Keratinocyte (primary cell): ENCODE data around the gene SPTBN2. TPM values are rescaled to one million over a fixed set of nuclear protein-coding genes. Genes with fewer than 3 reads are reported as not detected.

Experiments
- DNase-seq: peaks from one replicate; pipeline ENCODE4 v3.0.0-alpha.2; 2011; ENCODE audit warnings: low read depth, missing footprints, low spot score
- FAIRE-seq: peaks from 2 replicates; lab custom pipeline; 2011; peaks lifted over from hg19 to GRCh38; lab: Jason Lieb, UNC
- H2AFZ ChIP-seq: 2 replicates; pipeline ENCODE4 v1.6.0; 2012; ENCODE audit warnings: low read length, control low read depth, inconsistent platforms; ENCODE audit not compliant: control insufficient read depth
- H3K27ac ChIP-seq: 2 replicates; pipeline ENCODE4 v1.5.1; 2011; ENCODE audit warnings: low read length; ENCODE audit not compliant: control insufficient read depth, insufficient read depth
- H3K27me3 ChIP-seq: 3 replicates; pipeline ENCODE4 v1.6.0; 2011; ENCODE audit warnings: low read length; ENCODE audit not compliant: control insufficient read depth, insufficient read depth; ENCODE audit errors: extremely low read depth
- H3K36me3 ChIP-seq, 2 experiments: 2 replicates in 1 of 2; 3 replicates in 1 of 2; pipeline ENCODE4 v1.5.1; 2011; ENCODE audit warnings: low read length in 2 of 2, mild to moderate bottlenecking in 1 of 2; ENCODE audit not compliant: control insufficient read depth in 2 of 2, insufficient read depth in 2 of 2; ENCODE audit errors: extremely low read depth in 1 of 2
- H3K4me1 ChIP-seq: 3 replicates; pipeline ENCODE4 v1.5.1; 2011; ENCODE audit warnings: low read length; ENCODE audit not compliant: control insufficient read depth, insufficient read depth; ENCODE audit errors: extremely low read depth
- H3K4me2 ChIP-seq: 3 replicates; pipeline ENCODE4 v1.6.0; 2011; ENCODE audit warnings: low read depth, low read length; ENCODE audit not compliant: control insufficient read depth, insufficient read depth; ENCODE audit errors: extremely low read depth
- H3K4me3 ChIP-seq, 3 experiments: fragments of 200-600 bp in 1 of 3; sonication (generic) in 1 of 3; 2 replicates in 2 of 3; 3 replicates in 1 of 3; pipeline ENCODE4 v1.5.1; 2011 to 2016; ENCODE audit warnings: low read length in 3 of 3, mild to moderate bottlenecking in 3 of 3, control low read depth in 2 of 3, inconsistent platforms in 1 of 3, low read depth in 1 of 3, mixed read lengths in 1 of 3, mixed run types in 1 of 3, moderate library complexity in 1 of 3; ENCODE audit not compliant: control insufficient read depth in 2 of 3, insufficient read depth in 2 of 3; ENCODE audit errors: extremely low read depth in 1 of 3
- H3K79me2 ChIP-seq: 2 replicates; pipeline ENCODE4 v1.6.0; 2012; ENCODE audit warnings: low read length; ENCODE audit not compliant: control insufficient read depth, insufficient read depth
- H3K9ac ChIP-seq: 3 replicates; pipeline ENCODE4 v1.6.0; 2011; ENCODE audit warnings: low read length; ENCODE audit not compliant: control insufficient read depth, insufficient read depth; ENCODE audit errors: extremely low read depth
- H3K9me1 ChIP-seq: 3 replicates; pipeline ENCODE4 v1.6.0; 2011; ENCODE audit warnings: low read length; ENCODE audit not compliant: control insufficient read depth, insufficient read depth; ENCODE audit errors: extremely low read depth
- H3K9me3 ChIP-seq: 2 replicates; pipeline ENCODE4 v1.5.1; 2012; ENCODE audit warnings: low read depth, low read length; ENCODE audit not compliant: control insufficient read depth
- H4K20me1 ChIP-seq: 3 replicates; pipeline ENCODE4 v1.6.0; 2011; ENCODE audit warnings: low read length; ENCODE audit not compliant: control insufficient read depth, insufficient read depth; ENCODE audit errors: extremely low read depth
- EZH2 ChIP-seq: IDR thresholded peaks from one replicate; pipeline ENCODE4 v1.6.1; 2012; ENCODE audit warnings: inconsistent platforms, mild to moderate bottlenecking, low read length, moderate library complexity
- dilution Hi-C: fragments of 300-500 bp; cut with MboI; formaldehyde crosslinking; loops from one replicate; pipeline ENCODE4 v1.7.0; 2020; ENCODE audit warnings: low sequenced_read_pairs; ENCODE audit not compliant: extremely low pct_ligation_motif_present
- polyA minus RNA-seq, 3 experiments: library from RNA; depleted of rRNA, polyadenylated mRNA; stranded (reverse); fragments of >200 nt; gene quantifications; 1 replicate in 1 of 3; 2 replicates in 1 of 3; 3 replicates in 1 of 3; pipeline ENCODE4 v1.2.3, GENCODE V29; 2011
- polyA plus RNA-seq, 5 experiments: library from polyadenylated mRNA; depleted of rRNA in 3 of 5; stranded (reverse) in 3 of 5; stranded (forward) in 1 of 5; unstranded in 1 of 5; fragments of >200 nt; gene quantifications; 1 replicate in 1 of 5; 2 replicates in 3 of 5; 3 replicates in 1 of 5; pipeline versions ENCODE4 v1.2.1 to v1.2.3, GENCODE V29; 2011 to 2012; ENCODE audit warnings: missing spikeins in 2 of 5, low read depth in 1 of 5, low replicate concordance in 1 of 5
- TF ChIP-seq, protein P1 (sequence below), 3 experiments: IDR thresholded peaks in 1 of 3; conservative IDR thresholded peaks in 1 of 3; optimal IDR thresholded peaks in 1 of 3; 2 replicates in 2 of 3; 3 replicates in 1 of 3; pipeline versions ENCODE3 to v1.5.1; 2011; ENCODE audit warnings: low read length in 3 of 3, mild to moderate bottlenecking in 3 of 3, moderate library complexity in 2 of 3, control low read depth in 1 of 3, inconsistent platforms in 1 of 3; ENCODE audit not compliant: insufficient read depth in 2 of 3; ENCODE audit errors: extremely low read depth in 1 of 3

Gene SPTBN2
- polyA plus RNA-seq (7.8 to 14.7 TPM (median 11.1 TPM) in 3 replicates), polyA minus RNA-seq (16.9 to 32.8 TPM (median 29.5 TPM) in 3 replicates)
- polyA plus RNA-seq (2011; ENCODE audit: low read depth): 60.9 TPM
- polyA plus RNA-seq (2011; cell fraction: cytosol; rRNA removed): 5.6 and 11.6 TPM in 2 replicates
- polyA plus RNA-seq (2011; cell fraction: nucleus; rRNA removed): 54.0 and 57.5 TPM in 2 replicates
- polyA plus RNA-seq (2012; ENCODE audit: low replicate concordance): 17.2 and 51.6 TPM in 2 replicates
- polyA minus RNA-seq (2011; cell fraction: cytosol; rRNA and poly(A)+ RNA removed): 23.2 TPM
- 32.8 and 35.9 TPM in 2 replicates for polyA minus RNA-seq (2011; cell fraction: nucleus; rRNA and poly(A)+ RNA removed)

DNA sequence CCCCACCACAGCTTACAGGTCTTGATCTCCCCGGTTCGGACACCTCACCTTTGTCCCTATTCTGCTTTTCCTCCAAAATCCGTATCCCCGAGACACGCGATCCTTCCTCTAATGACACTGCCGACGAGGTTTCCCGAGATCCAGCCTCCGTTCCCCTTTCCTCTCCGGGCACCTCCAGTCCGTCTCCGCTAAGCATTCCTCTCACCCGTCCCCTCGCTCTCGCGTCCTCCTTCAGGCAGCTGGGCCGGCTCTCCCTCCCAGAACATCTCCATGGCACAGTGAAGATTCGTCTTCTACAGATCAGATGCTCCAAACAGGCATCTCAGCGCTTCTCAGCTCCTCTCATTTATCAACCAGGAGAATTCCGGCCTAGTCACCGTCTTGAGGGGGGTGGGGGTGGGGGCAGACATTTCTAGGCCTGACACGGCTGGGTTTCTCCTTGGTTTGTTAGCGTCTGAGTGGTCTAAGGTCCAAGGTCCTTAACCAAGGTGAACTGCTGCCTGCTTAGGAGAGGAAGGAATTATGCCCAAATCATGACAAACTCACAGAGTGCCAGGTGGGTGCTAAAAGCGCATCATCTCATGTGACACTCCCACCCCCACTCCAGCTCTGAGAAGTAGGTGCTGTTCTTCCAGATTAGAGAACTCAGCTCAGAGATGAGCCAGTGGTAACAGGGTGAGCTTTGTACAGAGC lies at the start of gene SPTBN2:
SPTBN2 (minus strand) TSS at position 524 of the 693 bp plus-strand sequence. CDS start 7,976 bp downstream, outside the sequence.
- no peaks in the 10 kb centered on the region for H3K9me1 ChIP-seq
- peaks cover 7% of the 10 kb centered on the region for H3K4me1 ChIP-seq
- peak within 1 kb of the TSS; percentile 2 to 45 (median 31) for H3K4me3 ChIP-seq
- H3K9ac ChIP-seq: no peak within 1 kb of the TSS
- H2AFZ ChIP-seq: peak within 1 kb of the TSS; percentile 68
- H4K20me1 ChIP-seq: no peaks in the 10 kb centered on the region
- H3K79me2 ChIP-seq: no peaks in the 10 kb centered on the region
- no peak within 1 kb of the TSS for H3K27ac ChIP-seq
- H3K4me2 ChIP-seq: peak within 1 kb of the TSS; percentile 22
- FAIRE-seq (no peak), DNase-seq (no peak)
- peaks cover 4% of the 10 kb centered on the region for H3K27me3 ChIP-seq
- no peak for TF ChIP-seq EZH2
- TF ChIP-seq, protein P1, sequence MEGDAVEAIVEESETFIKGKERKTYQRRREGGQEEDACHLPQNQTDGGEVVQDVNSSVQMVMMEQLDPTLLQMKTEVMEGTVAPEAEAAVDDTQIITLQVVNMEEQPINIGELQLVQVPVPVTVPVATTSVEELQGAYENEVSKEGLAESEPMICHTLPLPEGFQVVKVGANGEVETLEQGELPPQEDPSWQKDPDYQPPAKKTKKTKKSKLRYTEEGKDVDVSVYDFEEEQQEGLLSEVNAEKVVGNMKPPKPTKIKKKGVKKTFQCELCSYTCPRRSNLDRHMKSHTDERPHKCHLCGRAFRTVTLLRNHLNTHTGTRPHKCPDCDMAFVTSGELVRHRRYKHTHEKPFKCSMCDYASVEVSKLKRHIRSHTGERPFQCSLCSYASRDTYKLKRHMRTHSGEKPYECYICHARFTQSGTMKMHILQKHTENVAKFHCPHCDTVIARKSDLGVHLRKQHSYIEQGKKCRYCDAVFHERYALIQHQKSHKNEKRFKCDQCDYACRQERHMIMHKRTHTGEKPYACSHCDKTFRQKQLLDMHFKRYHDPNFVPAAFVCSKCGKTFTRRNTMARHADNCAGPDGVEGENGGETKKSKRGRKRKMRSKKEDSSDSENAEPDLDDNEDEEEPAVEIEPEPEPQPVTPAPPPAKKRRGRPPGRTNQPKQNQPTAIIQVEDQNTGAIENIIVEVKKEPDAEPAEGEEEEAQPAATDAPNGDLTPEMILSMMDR (optimal IDR thresholded peaks at IDR 0.05 in 1 of 3, IDR thresholded peaks at IDR 0.05 in 1 of 3, conservative IDR thresholded peaks at IDR 0.05 in 1 of 3; ENCODE audit: extremely low read depth in 1 of 3, insufficient read depth in 2 of 3, low read length in 3 of 3): no peak
- H3K9me3 ChIP-seq: no peaks in the 10 kb centered on the region
- H3K36me3 ChIP-seq: peaks cover 0 to 5% of the 10 kb centered on the region in 2 experiments
- dilution Hi-C loops: no loop called here

DNA sequence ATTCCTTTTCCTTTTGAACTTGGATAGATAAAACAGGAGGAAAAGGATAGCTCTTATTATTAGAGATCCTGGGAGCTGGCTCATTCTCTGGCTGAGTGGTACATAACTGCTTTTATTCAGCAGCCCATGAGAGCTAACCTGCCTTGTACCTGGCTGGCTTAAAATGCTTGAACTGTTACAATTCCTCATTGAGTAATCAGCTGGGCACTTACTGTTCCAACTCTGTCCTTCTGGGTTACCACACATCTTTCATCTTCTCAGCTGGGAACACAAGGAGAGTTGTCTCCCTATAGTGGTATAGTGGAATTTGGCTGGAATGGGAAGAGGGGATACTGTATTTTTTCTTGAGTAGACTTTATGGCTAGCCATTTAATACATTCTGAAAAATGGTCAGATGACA lies 39.8 kb upstream of the SPTBN2 start:
- no peak for TF ChIP-seq EZH2
- TF ChIP-seq, protein P1 (optimal IDR thresholded peaks at IDR 0.05 in 1 of 3, IDR thresholded peaks at IDR 0.05 in 1 of 3, conservative IDR thresholded peaks at IDR 0.05 in 1 of 3; ENCODE audit: extremely low read depth in 1 of 3, insufficient read depth in 2 of 3, low read length in 3 of 3): no peak
- Histone ChIP-seq H3K79me2 (no peaks in the 10 kb centered on the region), H3K4me2 (peak overlapping the region; percentile 13), H4K20me1 (no peaks in the 10 kb centered on the region), H3K4me3 (no peak overlapping the region), H3K27me3 (no peaks in the 10 kb centered on the region), H3K4me1 (peaks cover 18% of the 10 kb centered on the region), H3K9me3 (no peaks in the 10 kb centered on the region), H3K9me1 (no peaks in the 10 kb centered on the region), H3K27ac (peak overlapping the region; percentile 7), H3K9ac (no peak overlapping the region), H3K36me3 (no peaks in the 10 kb centered on the region), H2AFZ (no peak overlapping the region)
- peak; percentile 46 for FAIRE-seq
- no peak for DNase-seq
- dilution Hi-C loops: no loop called here
